ENCODE results near the gene ZNF784. TPM values are rescaled to one million over a fixed set of nuclear protein-coding genes. Genes with fewer than 3 reads are reported as not detected.
A peak's percentile ranks its signal among the peaks of the same experiment; 100 is the strongest.

Gene ZNF784
- total RNA-seq, 1 experiment from 2014 or later = 3.1 TPM

GRCh38 chr19:55602104-55603001, 22.0 kb downstream of the ZNF784 start:
- peak overlapping the region; percentile 90 for H3K27ac Mint-ChIP-seq (ENCODE audit: low read depth, unreplicated experiment)
- H3K4me1 Mint-ChIP-seq (ENCODE audit: insufficient read depth, unreplicated experiment) = peaks cover 50% of the 10 kb centered on the region
- no peak overlapping the region for H3K4me3 Mint-ChIP-seq (ENCODE audit: unreplicated experiment)
- no TSS peak for BruUV-seq (replicated peaks)
- H3K27me3 Mint-ChIP-seq (ENCODE audit: insufficient read depth, unreplicated experiment) = no peaks in the 10 kb centered on the region
- H3K9me3 Mint-ChIP-seq (ENCODE audit: unreplicated experiment) = no peaks in the 10 kb centered on the region
- no peak for TF ChIP-seq CTCF (IDR thresholded peaks at IDR 0.05; ENCODE audit: unreplicated experiment)
- DNase-seq (ENCODE audit: unreplicated experiment) = no peak
- intact Hi-C loops (cut with micrococcal nuclease) = no loop called here
- ChIA-PET POLR2A (interaction anchor here (0.5 to 1.6 kb wide), 3 partner anchors 19 to 409 kb away, joined by 3 to 5 read pairs (median 4); no protein-coding TSS in a partner anchor), CTCF (interaction anchor here (0.5 to 2.0 kb wide), 4 partner anchors 31 to 455 kb away, joined by 3 to 6 read pairs (median 3); no protein-coding TSS in a partner anchor)
- H3K36me3 Mint-ChIP-seq (ENCODE audit: insufficient read depth, unreplicated experiment) = peaks cover 28% of the 10 kb centered on the region

GRCh38 chr19:55601084-55601483, 23.3 kb downstream of the ZNF784 start:
- intact Hi-C loops (cut with micrococcal nuclease) = no loop called here
- TF ChIP-seq CTCF (IDR thresholded peaks at IDR 0.05; ENCODE audit: unreplicated experiment) = no peak
- ChIA-PET POLR2A (interaction anchor here (0.5 to 1.6 kb wide), 9 partner anchors 14 to 1463 kb away, joined by 3 to 7 read pairs (median 4); partner anchors contain the start of genes CNOT3, U2AF2 and ZNF628), CTCF (interaction anchor here (0.7 to 2.0 kb wide), 3 partner anchors 32 to 538 kb away, joined by 3 to 6 read pairs (median 4); no protein-coding TSS in a partner anchor)
- H3K36me3 Mint-ChIP-seq (ENCODE audit: insufficient read depth, unreplicated experiment) = peaks cover 28% of the 10 kb centered on the region
- no peaks in the 10 kb centered on the region for H3K9me3 Mint-ChIP-seq (ENCODE audit: unreplicated experiment)
- H3K27me3 Mint-ChIP-seq (ENCODE audit: insufficient read depth, unreplicated experiment) = no peaks in the 10 kb centered on the region
- peak overlapping the region; percentile 97 for H3K4me3 Mint-ChIP-seq (ENCODE audit: unreplicated experiment)
- H3K27ac Mint-ChIP-seq (ENCODE audit: low read depth, unreplicated experiment) = peak overlapping the region; percentile 90
- DNase-seq (ENCODE audit: unreplicated experiment) = peak; percentile 62
- TSS peak; percentile 40 for BruUV-seq (replicated peaks)
- H3K4me1 Mint-ChIP-seq (ENCODE audit: insufficient read depth, unreplicated experiment) = peaks cover 44% of the 10 kb centered on the region

- CTCF ChIA-PET = interaction anchor here (0.7 to 2.0 kb wide), 3 partner anchors 32 to 539 kb away, joined by 3 to 6 read pairs (median 4); no protein-coding TSS in a partner anchor
- no peak for DNase-seq (ENCODE audit: unreplicated experiment)
- intact Hi-C loops (cut with micrococcal nuclease) = no loop called here
These were observed 23.7 kb downstream of the ZNF784 start for GRCh38 chr19:55600662-55601028.

More at GRCh38 chr19:55600662-55601028, 23.7 kb downstream of the ZNF784 start:
- POLR2A ChIA-PET = interaction anchor here (0.5 to 2.1 kb wide), 13 partner anchors 13 to 1463 kb away, joined by 3 to 23 read pairs (median 4); partner anchors contain the start of genes CNOT3, RDH13, U2AF2 and ZNF579
- no peak for TF ChIP-seq CTCF (IDR thresholded peaks at IDR 0.05; ENCODE audit: unreplicated experiment)
- Mint-ChIP-seq H3K27me3 (ENCODE audit: insufficient read depth, unreplicated experiment) (no peaks in the 10 kb centered on the region), H3K9me3 (ENCODE audit: unreplicated experiment) (no peaks in the 10 kb centered on the region), H3K36me3 (ENCODE audit: insufficient read depth, unreplicated experiment) (peaks cover 27% of the 10 kb centered on the region), H3K4me3 (ENCODE audit: unreplicated experiment) (peak overlapping the region; percentile 97), H3K27ac (ENCODE audit: low read depth, unreplicated experiment) (peak overlapping the region; percentile 90), H3K4me1 (ENCODE audit: insufficient read depth, unreplicated experiment) (peaks cover 43% of the 10 kb centered on the region)
- no TSS peak for BruUV-seq (replicated peaks)
